Loucy (cell line): ENCODE data around the gene PPP1R37.
"Not testable (repeated sequence)": the region's sequence is repeated elsewhere in the genome, so short reads cannot be mapped to it uniquely, and the experiment has no call there.

Source experiments
- H2AFZ ChIP-seq: fragments of 200-600 bp; sonication (generic); 2 replicates; pipeline ENCODE4 v1.6.0; 2016; ENCODE audit warnings: antibody characterized with exemption, mild to moderate bottlenecking, low read length, moderate library complexity
- H3F3A ChIP-seq: fragments of 200-600 bp; 2 replicates; pipeline ENCODE4 v1.6.0; 2016; ENCODE audit warnings: antibody characterized with exemption, low read depth, mild to moderate bottlenecking
- H3K27me3 ChIP-seq: fragments of 200-600 bp; sonication (generic); 2 replicates; pipeline ENCODE4 v1.6.1; 2014; ENCODE audit warnings: low read length, mild to moderate bottlenecking; ENCODE audit not compliant: insufficient read depth, poor library complexity, severe bottlenecking
- H3K36me3 ChIP-seq: fragments of 200-600 bp; sonication (generic); 2 replicates; pipeline ENCODE4 v1.6.1; 2016; ENCODE audit warnings: low read length; ENCODE audit not compliant: insufficient read depth
- H3K4me1 ChIP-seq: fragments of 200-600 bp; sonication (generic); 2 replicates; pipeline ENCODE4 v1.5.1; 2014; ENCODE audit warnings: low read length, mild to moderate bottlenecking; ENCODE audit not compliant: insufficient read depth, poor library complexity, severe bottlenecking
- H3K4me2 ChIP-seq: fragments of 200-600 bp; sonication (generic); 2 replicates; pipeline ENCODE4 v1.6.0; 2014; ENCODE audit warnings: antibody characterized with exemption, low read length, low read depth, mild to moderate bottlenecking; ENCODE audit not compliant: poor library complexity, severe bottlenecking
- H3K4me3 ChIP-seq: fragments of 200-600 bp; sonication (generic); 2 replicates; pipeline ENCODE4 v1.5.1; 2014; ENCODE audit warnings: low read length, mild to moderate bottlenecking, mixed read lengths; ENCODE audit not compliant: poor library complexity, severe bottlenecking
- H3K79me2 ChIP-seq: fragments of 200-600 bp; sonication (generic); 2 replicates; pipeline ENCODE4 v1.6.1; 2014; ENCODE audit warnings: low read length; ENCODE audit not compliant: insufficient read depth
- H3K9ac ChIP-seq: fragments of 200-600 bp; sonication (generic); 2 replicates; pipeline ENCODE4 v1.6.0; 2014; ENCODE audit warnings: mild to moderate bottlenecking, low read depth, low read length, moderate library complexity; ENCODE audit not compliant: poor library complexity, severe bottlenecking
- H3K9me2 ChIP-seq: fragments of 200-600 bp; sonication (generic); replicated peaks from 2 replicates; pipeline ENCODE4 v1.6.1; 2016; ENCODE audit warnings: low read depth, low read length, mixed read lengths
- H3K9me3 ChIP-seq: fragments of 200-600 bp; sonication (generic); 2 replicates; pipeline ENCODE4 v1.6.1; 2014; ENCODE audit warnings: mild to moderate bottlenecking, antibody characterized with exemption, low read length, low read depth; ENCODE audit not compliant: insufficient read depth
- H4K20me1 ChIP-seq: fragments of 200-600 bp; sonication (generic); 2 replicates; pipeline ENCODE4 v1.6.0; 2014; ENCODE audit warnings: antibody characterized with exemption, low read length, mild to moderate bottlenecking; ENCODE audit not compliant: insufficient read depth, poor library complexity, severe bottlenecking
- CTCF ChIP-seq: fragments of 200-600 bp; sonication (generic); conservative IDR thresholded peaks from 2 replicates; pipeline ENCODE4 v1.5.1; 2014; ENCODE audit warnings: mild to moderate bottlenecking, antibody characterized with exemption, low read length
- EZH2phosphoT487 ChIP-seq: fragments of 200-600 bp; IDR thresholded peaks from 2 replicates; pipeline ENCODE4 v1.6.1; 2018; ENCODE audit warnings: antibody characterized with exemption, mild to moderate bottlenecking, moderate library complexity, borderline replicate concordance

PPP1R37 gene

GRCh38 chr19:45103156-45103507, 10.2 kb downstream of the PPP1R37 start:
- Histone ChIP-seq H3F3A (no peaks in the 10 kb centered on the region), H2AFZ (no peak overlapping the region), H3K79me2 (peaks cover 90% of the 10 kb centered on the region), H3K4me2 (no peak overlapping the region), H3K4me3 (no peak overlapping the region), H3K36me3 (peaks cover 10% of the 10 kb centered on the region; the same call in 1 of the 2 replicates), H3K9me3 (no peaks in the 10 kb centered on the region), H3K27me3 (no peaks in the 10 kb centered on the region), H3K9me2 (no peaks in the 10 kb centered on the region), H3K9ac (no peak overlapping the region), H3K4me1 (peaks cover 8% of the 10 kb centered on the region), H4K20me1 (peaks cover 36% of the 10 kb centered on the region)
- TF ChIP-seq CTCF (no peak), EZH2phosphoT487 (no peak)

- Histone ChIP-seq H4K20me1 (peaks cover 30% of the 10 kb centered on the region), H3K9ac (no peak overlapping the region), H3K36me3 (peaks cover 10% of the 10 kb centered on the region; the same call in 1 of the 2 replicates), H3F3A (no peaks in the 10 kb centered on the region), H3K4me1 (peaks cover 7% of the 10 kb centered on the region), H3K4me2 (no peak overlapping the region), H3K9me2 (no peaks in the 10 kb centered on the region), H3K27me3 (no peaks in the 10 kb centered on the region), H3K4me3 (no peak overlapping the region), H3K9me3 (no peaks in the 10 kb centered on the region), H3K79me2 (peaks cover 87% of the 10 kb centered on the region; the same call in 1 of the 2 replicates), H2AFZ (no peak overlapping the region)
- TF ChIP-seq CTCF (no peak), EZH2phosphoT487 (no peak)
Measured at GRCh38 chr19:45103508-45104319, 10.7 kb downstream of the PPP1R37 start.

GRCh38 chr19:45104658-45105349, 11.8 kb downstream of the PPP1R37 start:
- Histone ChIP-seq H3F3A (no peaks in the 10 kb centered on the region), H3K4me2 (peak overlapping the region; percentile 12), H3K9me2 (no peaks in the 10 kb centered on the region), H3K27me3 (no peaks in the 10 kb centered on the region), H3K9ac (no peak overlapping the region), H3K9me3 (no peaks in the 10 kb centered on the region), H3K4me3 (no peak overlapping the region), H4K20me1 (peaks cover 20% of the 10 kb centered on the region), H2AFZ (no peak overlapping the region), H3K79me2 (peaks cover 87% of the 10 kb centered on the region), H3K4me1 (peaks cover 7% of the 10 kb centered on the region), H3K36me3 (peaks cover 17% of the 10 kb centered on the region; the same call in 1 of the 2 replicates)
- TF ChIP-seq CTCF = no peak
- no peak for TF ChIP-seq EZH2phosphoT487

- not testable (repeated sequence) for H3K9ac ChIP-seq, H3F3A ChIP-seq, H3K9me3 ChIP-seq, H3K27me3 ChIP-seq, H3K9me2 ChIP-seq, H2AFZ ChIP-seq, H3K4me1 ChIP-seq, H3K4me3 ChIP-seq, H3K4me2 ChIP-seq
- H4K20me1 ChIP-seq = peaks cover 12% of the 10 kb centered on the region
- H3K36me3 ChIP-seq = peaks cover 15% of the 10 kb centered on the region; the same call in 1 of the 2 replicates
- H3K79me2 ChIP-seq = peaks cover 84% of the 10 kb centered on the region
Measured at GRCh38 chr19:45106363-45106762, 13.4 kb downstream of the PPP1R37 start.
